WERI-Rb-1 (cell line): ENCODE results near the gene DCDC2C.

Source experiments
- DNase-seq: peaks from one replicate; pipeline ENCODE4 v3.0.0-alpha.2; 2020
- H3K27ac ChIP-seq: fragments of 250-450 bp; sonication (Bioruptor Pico); 2 replicates; pipeline ENCODE4 v1.5.1; 2020; ENCODE audit warnings: mild to moderate bottlenecking, moderate library complexity
- H3K27me3 ChIP-seq: fragments of 250-450 bp; sonication (Bioruptor Pico); 2 replicates; pipeline ENCODE4 v1.5.1; 2021; ENCODE audit warnings: mild to moderate bottlenecking, low read depth, moderate library complexity; ENCODE audit not compliant: insufficient read depth, severe bottlenecking
- H3K36me3 ChIP-seq: fragments of 250-450 bp; sonication (Bioruptor Pico); 2 replicates; pipeline ENCODE4 v1.5.1; 2020; ENCODE audit warnings: mild to moderate bottlenecking, moderate library complexity
- H3K4me3 ChIP-seq: 2 replicates; pipeline ENCODE4 v1.5.1; 2011; ENCODE audit warnings: low read depth, mild to moderate bottlenecking, control low read depth, low read length
- H3K9me3 ChIP-seq: fragments of 250-450 bp; sonication (Bioruptor Pico); 2 replicates; pipeline ENCODE4 v1.5.1; 2021; ENCODE audit warnings: mild to moderate bottlenecking, moderate library complexity; ENCODE audit not compliant: severe bottlenecking
- CTCF ChIP-seq: IDR thresholded peaks from 2 replicates; pipeline ENCODE4 v1.5.1; 2011; ENCODE audit warnings: low read depth, mild to moderate bottlenecking, control low read depth, inconsistent platforms, low read length

The DCDC2C gene

GRCh38 chr2:3682811-3683210 is 20.6 kb upstream of the DCDC2C start:
- H3K36me3 ChIP-seq, result no peaks in the 10 kb centered on the region
- TF ChIP-seq CTCF, result no peak
- no peaks in the 10 kb centered on the region for H3K9me3 ChIP-seq
- no peak overlapping the region for H3K27ac ChIP-seq
- DNase-seq, result no peak
- H3K4me3 ChIP-seq, result no peak overlapping the region
- no peaks in the 10 kb centered on the region for H3K27me3 ChIP-seq

GRCh38 chr2:3683748-3684454 is 19.5 kb upstream of the DCDC2C start:
- no peaks in the 10 kb centered on the region for H3K27me3 ChIP-seq
- TF ChIP-seq CTCF, result no peak
- no peaks in the 10 kb centered on the region for H3K9me3 ChIP-seq
- H3K27ac ChIP-seq, result no peak overlapping the region
- DNase-seq, result no peak
- H3K4me3 ChIP-seq, result no peak overlapping the region
- H3K36me3 ChIP-seq, result no peaks in the 10 kb centered on the region

- H3K9me3 ChIP-seq, result no peaks in the 10 kb centered on the region
- no peaks in the 10 kb centered on the region for H3K36me3 ChIP-seq
- H3K27ac ChIP-seq, result no peak overlapping the region
- TF ChIP-seq CTCF, result no peak
- H3K4me3 ChIP-seq, result no peak overlapping the region
- DNase-seq, result no peak
- no peaks in the 10 kb centered on the region for H3K27me3 ChIP-seq
These were observed 13.2 kb upstream of the DCDC2C start for GRCh38 chr2:3689998-3690748.

- peak; percentile 36 for DNase-seq
- no peaks in the 10 kb centered on the region for H3K27me3 ChIP-seq
- no peak overlapping the region for H3K4me3 ChIP-seq
- no peaks in the 10 kb centered on the region for H3K9me3 ChIP-seq
- H3K36me3 ChIP-seq, result no peaks in the 10 kb centered on the region
- TF ChIP-seq CTCF, result peak; percentile 57; the same call in 1 of the 2 replicates
- H3K27ac ChIP-seq, result no peak overlapping the region
These were observed 11.0 kb upstream of the DCDC2C start for GRCh38 chr2:3692375-3692774.

GRCh38 chr2:3696545-3696944 is 6.8 kb upstream of the DCDC2C start:
- Histone ChIP-seq H3K27ac (no peak overlapping the region), H3K4me3 (no peak overlapping the region), H3K36me3 (no peaks in the 10 kb centered on the region), H3K27me3 (no peaks in the 10 kb centered on the region), H3K9me3 (no peaks in the 10 kb centered on the region)
- no peak for DNase-seq
- TF ChIP-seq CTCF, result no peak
